HG03108 (cell line): ENCODE results near the gene PIAS1.
"Not testable (repeated sequence)": the region's sequence is repeated elsewhere in the genome, so short reads cannot be mapped to it uniquely, and the experiment has no call there.

Source experiments
- ATAC-seq: cut with Tn5 transposase; IDR thresholded peaks from one replicate; pipeline ENCODE4 v1.9.1; 2021; ENCODE audit warnings: moderate library complexity; ENCODE audit not compliant: unreplicated experiment

The PIAS1 gene

DNA sequence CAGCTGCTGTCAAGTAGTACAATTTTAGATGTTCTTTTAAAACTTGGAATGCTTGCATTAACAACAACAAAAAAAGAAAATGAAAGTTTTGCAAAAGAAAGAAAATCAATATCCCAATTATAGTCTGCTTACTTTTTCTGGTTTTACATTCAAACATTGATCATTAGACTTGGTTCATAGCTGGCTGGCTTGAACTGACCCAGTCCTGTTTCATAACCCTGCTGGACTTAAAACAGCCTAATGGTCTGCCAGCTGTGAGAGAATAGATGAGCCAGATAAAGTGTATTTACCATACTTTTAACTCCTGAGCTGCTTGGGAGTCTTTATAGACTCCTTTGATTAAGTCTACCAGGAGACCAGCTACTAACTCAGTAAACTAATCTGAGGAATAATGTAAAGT is 59.2 kb downstream of the PIAS1 start:
- no peak for ATAC-seq

DNA sequence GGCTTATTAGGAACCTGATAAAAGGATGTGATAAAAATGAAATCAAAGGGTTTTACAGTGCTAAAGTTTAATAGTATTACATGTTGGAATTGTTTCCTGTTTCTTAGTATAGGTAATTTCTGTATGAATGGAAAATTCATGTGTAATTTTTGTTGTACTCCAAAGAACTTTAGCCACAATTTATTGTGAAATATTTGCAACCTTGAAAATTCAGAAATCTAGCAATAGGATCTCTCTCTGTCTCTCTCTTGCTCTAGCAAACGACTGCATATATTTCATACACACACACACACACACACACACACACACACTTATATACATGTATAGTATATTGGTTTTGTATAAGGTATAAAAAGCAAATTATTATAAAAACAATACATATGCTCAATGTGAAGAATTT is 59.6 kb downstream of the PIAS1 start:
- ATAC-seq, result no peak

GRCh38 chr15:68114356-68114755 is 60.2 kb downstream of the PIAS1 start:
- no peak for ATAC-seq

DNA sequence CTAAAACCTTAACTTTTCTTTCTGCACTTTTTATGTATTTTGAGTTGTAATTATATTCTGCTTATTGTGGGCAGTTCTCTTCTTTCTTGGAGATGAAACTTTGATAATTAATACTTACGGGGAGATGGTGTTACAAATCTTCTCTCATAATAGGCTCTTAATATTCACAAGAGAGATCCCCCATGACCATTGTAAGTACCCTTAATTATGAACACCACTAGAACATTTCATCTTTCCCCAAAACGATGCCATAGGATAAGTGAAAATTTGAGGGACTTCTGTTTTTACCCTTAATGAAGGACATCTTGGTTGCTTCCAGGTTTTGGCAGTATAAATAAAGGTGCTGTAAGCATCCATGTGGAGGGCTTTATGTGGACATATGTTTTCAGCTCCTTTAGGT is 60.7 kb downstream of the PIAS1 start:
- ATAC-seq, result no peak

DNA sequence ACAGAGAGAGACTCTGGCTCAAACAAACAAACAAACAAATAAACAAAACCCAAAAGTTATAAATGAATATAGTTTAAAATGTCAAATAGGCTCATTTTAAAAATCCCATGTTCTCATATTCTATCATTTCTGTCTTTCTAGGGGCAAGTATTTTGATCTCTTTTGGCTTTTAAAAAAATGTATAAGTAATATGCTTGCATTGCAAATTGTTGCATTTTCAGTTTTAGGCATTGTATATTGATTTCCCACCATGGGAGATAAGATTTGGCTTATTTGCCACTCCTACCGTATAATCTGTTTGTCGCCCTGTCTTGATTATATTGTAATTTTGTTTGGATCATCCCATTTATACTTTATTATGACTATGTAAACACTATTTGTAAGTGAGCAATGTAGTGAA is 70.6 kb downstream of the PIAS1 start:
- ATAC-seq, result no peak

- no peak for ATAC-seq
These were observed 72.3 kb downstream of the PIAS1 start for GRCh38 chr15:68126396-68126795.

GRCh38 chr15:68129072-68129471 is 75.0 kb downstream of the PIAS1 start:
- no peak for ATAC-seq

DNA sequence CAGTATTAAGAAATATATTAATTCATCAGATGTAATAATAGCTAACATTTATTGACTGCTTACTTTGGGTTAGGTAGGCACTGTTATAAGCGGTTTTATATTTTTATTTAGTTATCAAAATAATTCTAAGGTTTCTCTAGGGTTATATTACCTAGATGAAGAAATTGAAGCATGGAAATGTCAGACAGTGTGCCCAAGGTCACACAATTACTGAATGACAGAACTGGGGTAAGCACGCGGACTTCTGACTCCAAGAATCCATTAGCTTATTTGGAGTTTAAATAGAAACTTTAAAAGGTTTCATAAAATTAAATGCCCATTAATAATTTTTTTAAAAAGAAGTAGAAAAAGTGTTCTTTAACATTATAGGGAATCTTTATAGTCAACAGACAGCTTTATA is 76.7 kb downstream of the PIAS1 start:
- ATAC-seq, result no peak

DNA sequence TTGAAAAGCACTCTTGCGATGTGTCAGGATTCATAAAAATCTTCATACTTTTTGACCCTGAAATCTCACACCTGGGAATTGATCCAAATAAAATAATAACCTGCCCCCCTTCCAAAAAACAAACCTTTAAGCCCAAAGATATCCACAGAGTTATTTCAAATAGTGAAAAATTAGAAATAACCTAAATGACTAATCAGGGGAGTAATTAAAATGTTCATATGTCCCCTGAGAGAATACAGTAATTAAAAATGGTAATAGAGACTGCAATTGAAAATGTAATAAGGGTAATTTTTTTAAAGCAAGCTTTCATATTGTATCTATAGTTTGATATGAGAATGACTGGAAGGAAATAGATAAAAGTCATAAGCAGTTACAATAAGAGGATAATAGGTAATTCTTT is 83.0 kb downstream of the PIAS1 start:
- no peak for ATAC-seq

- ATAC-seq, result no peak
These were observed 89.0 kb downstream of the PIAS1 start for GRCh38 chr15:68143129-68143528.

DNA sequence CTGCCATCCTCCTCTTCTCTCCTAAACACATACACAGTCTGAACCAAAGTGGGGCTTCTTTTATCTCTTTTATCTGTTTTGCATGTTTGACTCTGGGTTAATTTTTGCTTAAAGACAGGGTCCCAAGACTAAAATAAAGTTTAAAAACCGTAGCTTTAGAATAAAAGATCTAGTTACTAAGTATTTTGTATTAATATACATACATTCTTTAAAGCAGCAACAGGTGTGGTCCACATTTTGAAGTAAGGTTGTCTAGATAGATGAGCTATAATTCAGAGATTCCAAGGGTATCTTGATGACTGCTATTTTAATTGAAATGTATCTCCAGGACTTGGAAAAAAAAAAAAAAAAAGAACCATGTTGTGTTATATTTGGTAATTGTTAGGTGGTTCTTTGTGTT is 89.7 kb downstream of the PIAS1 start:
- no peak for ATAC-seq

DNA sequence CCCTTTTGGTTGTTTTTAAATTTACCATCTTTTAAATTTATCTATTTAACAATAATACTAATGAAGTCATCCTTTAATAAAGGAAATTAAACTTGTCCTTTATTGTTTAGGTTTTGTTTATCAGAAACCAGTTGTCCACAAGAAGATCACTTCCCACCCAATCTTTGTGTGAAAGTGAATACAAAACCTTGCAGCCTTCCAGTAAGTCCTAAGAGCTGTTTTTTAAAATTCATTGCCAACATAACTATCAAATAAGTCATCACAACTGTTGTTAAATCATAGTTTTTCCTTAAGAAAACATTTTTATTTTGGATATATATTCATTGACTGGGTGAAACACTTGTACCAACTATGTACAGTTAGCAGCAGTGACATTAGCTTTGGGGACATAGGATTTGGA is 91.6 kb downstream of the PIAS1 start:
- ATAC-seq, result no peak

DNA sequence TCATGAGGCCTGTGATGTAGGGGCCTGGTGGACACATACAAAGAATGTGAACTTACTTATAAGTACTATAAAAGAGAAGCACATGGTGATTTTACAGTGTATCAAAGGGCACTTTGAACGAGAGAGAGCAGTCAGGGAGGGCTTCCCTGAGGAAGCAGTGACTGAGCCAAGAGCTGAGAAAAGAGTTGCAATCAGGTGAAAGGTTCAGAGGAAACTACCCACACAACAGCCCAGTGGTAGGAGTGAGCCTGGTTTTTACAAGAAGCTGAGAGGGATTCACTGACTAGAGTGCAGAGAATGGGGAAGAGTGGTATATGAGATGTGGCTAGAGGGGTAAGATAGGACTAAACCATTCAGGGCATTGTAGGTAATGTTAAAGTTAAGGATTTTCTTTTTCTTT is 93.9 kb downstream of the PIAS1 start:
- no peak for ATAC-seq

DNA sequence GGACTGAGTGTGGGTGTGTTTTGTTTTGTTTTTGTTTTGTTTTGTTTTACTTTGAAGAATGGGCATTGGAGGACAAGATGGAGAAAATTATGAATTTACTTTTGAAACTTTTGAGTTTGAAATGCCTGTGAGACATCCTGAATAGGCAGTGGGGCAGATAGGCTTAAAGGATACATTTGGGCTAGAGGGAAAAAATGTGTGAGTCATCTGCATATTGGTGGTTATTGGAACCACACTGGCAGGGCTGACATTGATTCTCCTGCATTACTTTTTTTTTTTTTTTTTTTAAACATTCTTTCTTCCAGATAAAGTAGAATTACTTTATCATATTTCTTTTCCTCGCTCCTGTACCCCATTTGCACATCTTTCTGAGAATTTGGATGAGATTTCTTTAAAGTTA is 94.9 kb downstream of the PIAS1 start:
- ATAC-seq, result no peak

GRCh38 chr15:68150187-68150586 is 96.1 kb downstream of the PIAS1 start:
- no peak for ATAC-seq

DNA sequence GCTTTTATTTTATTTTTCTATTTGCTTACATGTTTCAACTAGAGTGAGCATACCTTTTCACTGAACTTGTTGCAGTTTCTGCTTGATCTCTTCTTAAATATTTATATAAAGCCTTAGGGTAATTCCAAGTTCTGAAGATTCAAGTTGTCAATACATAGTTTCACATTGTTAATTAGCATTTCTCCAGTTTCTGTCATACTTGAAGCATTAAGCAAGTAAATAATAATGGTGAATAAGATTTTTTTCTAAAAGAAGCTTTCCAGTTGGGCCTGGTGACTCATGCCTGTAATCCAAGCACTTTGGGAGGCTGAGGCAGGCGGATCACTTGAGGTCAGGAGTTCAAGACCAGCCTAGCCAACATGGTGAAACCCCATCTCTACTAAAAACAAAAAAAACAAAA is 97.2 kb downstream of the PIAS1 start:
- no peak for ATAC-seq

- no peak for ATAC-seq
These were observed 98.2 kb downstream of the PIAS1 start for GRCh38 chr15:68152342-68152741.

DNA sequence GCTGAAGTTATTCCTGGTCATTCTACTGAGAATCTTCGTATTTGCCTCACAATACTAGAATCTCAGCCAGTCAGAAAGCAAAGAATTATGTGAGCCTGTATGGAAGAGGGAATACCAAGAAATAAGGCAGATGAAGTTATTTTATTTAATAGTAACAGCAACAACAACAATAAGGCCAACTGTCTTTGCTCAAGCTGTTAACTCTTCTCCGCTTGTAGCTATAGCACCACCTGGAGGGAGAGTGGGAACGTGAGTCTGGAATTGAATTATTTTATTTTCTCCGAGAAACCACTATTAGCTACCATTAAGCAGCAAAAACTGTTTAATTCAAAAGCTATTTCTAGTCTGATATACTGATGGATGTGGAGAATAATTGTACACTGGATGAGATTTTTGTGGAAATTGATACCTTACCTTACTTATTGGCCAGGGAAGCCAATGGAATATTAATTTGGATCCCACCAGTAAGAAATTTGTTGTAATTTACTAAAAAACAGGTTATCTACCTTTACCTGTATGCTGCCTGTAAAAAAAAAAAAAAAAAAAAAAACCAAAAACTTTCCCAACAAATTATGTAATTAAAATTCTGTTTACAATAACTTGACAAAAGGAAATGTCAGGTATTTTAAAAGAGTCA is 100.9 kb downstream of the PIAS1 start:
- ATAC-seq, result no peak

GRCh38 chr15:68157074-68157473 is 103.0 kb downstream of the PIAS1 start:
- no peak for ATAC-seq

GRCh38 chr15:68158046-68158628 is 104.0 kb downstream of the PIAS1 start:
- ATAC-seq, result no peak

DNA sequence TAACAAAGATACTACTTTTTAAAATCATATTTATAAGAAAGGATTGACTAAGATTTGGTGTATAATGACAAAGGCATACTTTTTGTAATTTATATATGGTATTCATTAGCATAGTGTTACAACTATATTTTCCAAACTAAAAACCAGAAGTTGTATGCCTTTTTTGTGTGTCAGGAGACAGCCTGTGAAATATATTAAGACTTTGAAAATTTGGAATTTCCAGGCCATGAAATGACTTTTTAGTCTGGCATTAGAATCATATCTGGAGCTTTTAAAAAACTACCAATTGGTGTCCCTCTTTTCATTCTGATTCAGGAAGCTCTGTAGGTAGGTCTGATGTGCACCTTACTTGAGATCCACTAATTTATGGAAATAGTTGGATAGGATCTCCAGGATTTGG is 109.1 kb downstream of the PIAS1 start:
- ATAC-seq, result no peak

- no peak for ATAC-seq
These were observed 112.7 kb downstream of the PIAS1 start for GRCh38 chr15:68166847-68167246.

DNA sequence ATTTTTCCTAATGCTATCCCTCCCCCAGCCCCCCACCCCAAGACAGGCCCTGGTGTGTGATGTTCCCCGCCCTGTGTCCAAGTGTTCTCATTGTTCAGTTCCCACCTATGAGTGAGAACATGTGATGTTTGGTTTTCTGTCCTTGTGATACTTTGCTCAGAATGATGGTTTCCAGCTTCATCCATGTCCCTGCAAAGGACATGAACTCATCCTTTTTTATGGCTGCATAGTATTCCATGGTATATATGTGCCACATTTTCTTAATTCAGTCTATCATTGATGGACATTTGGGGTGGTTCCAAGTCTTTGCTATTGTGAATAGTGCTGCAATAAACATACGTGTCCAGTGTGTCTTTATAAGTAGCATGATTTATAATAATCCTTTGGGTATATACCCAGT is 117.9 kb downstream of the PIAS1 start:
- ATAC-seq, result not testable (repeated sequence)
